HG02763 (cell line): ENCODE measurements around the gene ZP3.
A peak's percentile ranks its signal among the peaks of the same experiment; 100 is the strongest.
"Not testable (repeated sequence)": the region's sequence is repeated elsewhere in the genome, so short reads cannot be mapped to it uniquely, and the experiment has no call there.

Experiments used
- ATAC-seq: cut with Tn5 transposase; IDR thresholded peaks from one replicate; pipeline ENCODE4 v1.9.1; 2021; ENCODE audit warnings: mild to moderate bottlenecking, moderate library complexity; ENCODE audit not compliant: unreplicated experiment

ZP3 gene

DNA sequence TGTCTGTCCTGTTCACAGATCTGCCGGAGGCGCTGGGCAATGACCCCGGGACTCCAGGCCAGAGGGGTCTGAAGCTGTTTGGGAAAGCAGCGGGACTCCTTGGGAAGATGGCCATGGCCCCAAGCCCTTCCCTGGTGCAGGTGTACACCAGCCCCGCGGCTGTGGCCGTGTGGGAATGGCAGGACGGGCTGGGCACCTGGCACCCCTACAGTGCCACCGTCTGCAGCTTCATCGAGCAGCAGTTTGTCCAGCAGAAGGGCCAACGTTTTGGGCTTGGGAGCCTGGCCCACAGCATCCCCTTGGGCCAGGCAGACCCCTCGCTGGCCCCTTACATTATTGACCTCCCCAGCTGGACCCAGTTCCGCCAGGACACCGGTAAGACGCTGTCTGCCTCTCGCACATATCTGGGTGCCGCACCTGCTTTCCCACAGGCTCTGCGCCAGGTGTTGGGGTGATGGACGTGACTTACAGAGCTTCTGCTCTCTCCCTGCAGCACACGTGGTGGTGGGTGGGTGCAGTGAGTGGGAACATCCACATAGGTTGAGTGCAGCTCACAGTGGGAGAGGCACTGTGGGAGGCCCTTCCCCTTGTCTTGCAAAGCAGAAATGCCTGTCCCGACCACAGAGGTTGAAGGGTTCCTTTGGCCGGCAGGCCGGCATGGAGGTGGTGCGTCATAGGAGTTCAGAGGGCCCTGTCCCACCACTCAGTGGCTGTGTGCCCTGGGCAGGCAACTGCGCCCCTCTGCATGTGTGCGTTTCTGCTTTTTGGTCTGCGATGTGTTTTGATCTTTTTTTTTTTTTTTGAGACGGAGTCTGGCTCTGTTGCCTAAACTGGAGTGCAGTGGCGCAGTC, 55.9 kb downstream of the ZP3 start:
- ATAC-seq = not testable (repeated sequence)

DNA sequence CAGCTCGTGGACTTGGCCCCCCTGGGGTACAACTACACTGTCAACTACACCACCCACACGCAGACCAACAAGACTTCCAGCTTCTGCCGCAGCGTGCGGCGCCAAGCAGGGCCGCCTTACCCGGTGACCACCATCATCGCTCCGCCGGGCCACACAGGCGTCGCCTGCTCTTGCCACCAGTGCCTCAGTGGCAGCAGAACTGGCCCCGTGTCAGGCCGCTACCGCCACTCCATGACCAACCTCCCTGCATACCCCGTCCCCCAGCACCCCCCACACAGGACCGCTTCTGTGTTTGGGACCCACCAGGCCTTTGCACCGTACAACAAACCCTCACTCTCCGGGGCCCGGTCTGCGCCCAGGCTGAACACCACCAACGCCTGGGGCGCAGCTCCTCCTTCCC, 57.9 kb downstream of the ZP3 start:
- ATAC-seq = not testable (repeated sequence)

DNA sequence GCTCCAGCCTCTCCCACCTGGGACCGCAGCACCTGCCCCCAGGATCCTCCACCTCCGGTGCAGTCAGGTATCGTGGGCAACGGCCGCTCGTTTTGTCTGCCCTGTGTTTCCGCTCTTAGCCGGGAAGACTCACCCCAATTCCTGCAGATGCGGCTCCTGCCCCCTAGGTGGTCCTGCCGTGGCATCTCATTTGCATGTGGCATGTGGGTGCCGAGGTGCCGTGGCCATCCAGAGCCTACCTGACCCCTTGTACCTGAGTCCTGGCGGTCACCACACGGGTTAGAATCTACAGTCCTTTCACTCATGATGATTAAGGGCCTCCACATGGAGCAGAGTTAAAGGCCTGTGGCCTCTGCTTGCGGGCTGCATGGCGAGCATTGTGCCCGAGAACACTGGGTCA, 58.3 kb downstream of the ZP3 start:
- ATAC-seq = not testable (repeated sequence)

- ATAC-seq = not testable (repeated sequence)
Measured at GRCh38 chr7:76484456-76484855, 59.7 kb downstream of the ZP3 start.

- peak; percentile 6 for ATAC-seq
Measured at GRCh38 chr7:76485822-76486610, 61.3 kb downstream of the ZP3 start.

- peak; percentile 99 for ATAC-seq
Measured at GRCh38 chr7:76486618-76487017, 61.9 kb downstream of the ZP3 start.

DNA sequence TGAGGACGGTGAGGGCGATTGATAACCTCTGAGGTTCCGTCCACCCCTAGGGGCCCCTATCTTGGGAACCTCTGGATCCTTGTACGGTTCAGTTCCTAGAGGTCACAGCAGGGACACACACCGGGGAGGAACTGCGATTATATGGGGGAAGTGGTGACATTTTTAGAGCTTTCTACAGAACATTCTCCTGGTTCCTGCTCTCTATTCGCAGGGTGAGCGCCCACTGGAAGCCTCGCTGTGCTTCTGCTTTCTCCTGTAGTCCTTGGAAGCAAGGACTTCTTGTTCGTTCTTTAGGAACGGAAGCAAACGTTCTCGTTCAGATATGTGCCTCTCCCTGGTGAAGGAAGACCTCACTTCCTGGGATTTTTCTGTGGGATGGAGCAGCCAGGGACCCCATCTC, 63.2 kb downstream of the ZP3 start:
- not testable (repeated sequence) for ATAC-seq
